GM10248 (cell line): ENCODE measurements around the gene HMGB3.
"Not testable (repeated sequence)": the region's sequence is repeated elsewhere in the genome, so short reads cannot be mapped to it uniquely, and the experiment has no call there.

ENCODE experiments used
- CTCF ChIA-PET: fragments of 300-600 bp; sonication (Branson Sonifier 250); formaldehyde crosslinking; extraction: SDS; loops from one replicate; lab custom pipeline; 2021; ENCODE audit warnings: antibody characterized with exemption; lab: Yijun Ruan, JAX
- POLR2A ChIA-PET: fragments of 350-650 bp; sonication (Branson Sonifier 250); formaldehyde crosslinking; extraction: SDS; loops from one replicate; lab custom pipeline; 2020; ENCODE audit warnings: antibody characterized with exemption; lab: Yijun Ruan, JAX
- DNase-seq: peaks from one replicate; pipeline ENCODE4 v3.0.0; 2012; ENCODE audit errors: extremely low spot score
- TF ChIP-seq, protein P1 (sequence below): IDR thresholded peaks from 2 replicates; pipeline ENCODE4 v1.5.1; 2012; ENCODE audit warnings: mild to moderate bottlenecking, low read depth; ENCODE audit errors: extremely low read depth, missing control alignments, control extremely low read depth

The HMGB3 gene

DNA sequence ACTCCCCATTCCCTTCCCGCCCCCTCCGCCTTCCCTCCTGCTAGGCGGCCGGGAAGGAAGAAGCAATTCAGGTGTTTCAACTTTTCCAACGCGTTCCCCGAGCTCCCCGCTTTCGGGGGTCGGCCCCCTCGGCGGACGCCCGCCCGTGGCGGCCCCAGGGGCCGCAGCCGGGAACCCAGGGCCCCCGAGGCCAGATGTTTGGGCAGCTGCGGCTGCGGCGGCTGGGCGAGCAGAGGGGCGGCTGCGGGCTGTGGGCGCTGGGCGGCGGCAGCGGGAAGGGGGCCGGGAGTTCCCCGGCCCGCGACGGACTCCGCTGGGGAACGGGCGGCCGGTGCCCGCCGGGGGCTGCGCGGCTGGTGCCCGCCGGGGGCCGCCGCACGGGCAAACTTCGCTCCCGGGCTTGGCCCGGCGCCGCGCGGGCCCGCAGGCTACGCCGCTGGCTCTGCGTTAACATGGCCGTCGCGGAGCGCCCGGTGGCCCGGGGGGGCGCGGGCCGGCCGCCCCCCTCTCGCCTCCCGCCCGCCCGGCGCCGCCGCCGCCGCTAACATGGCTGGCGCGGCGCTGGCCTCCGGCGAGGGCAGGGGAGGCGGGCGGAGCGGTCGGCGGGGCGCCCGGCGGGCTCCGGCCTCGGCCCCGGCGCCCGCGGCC lies 510 bp downstream of the HMGB3 start:
- DNase-seq, result no peak
- CTCF ChIA-PET, result interaction anchor here (1.1 kb wide), 1 partner anchor 212 kb away, joined by 4 read pairs; no protein-coding TSS in a partner anchor
- POLR2A ChIA-PET, result no interaction called here
- TF ChIP-seq, protein P1, sequence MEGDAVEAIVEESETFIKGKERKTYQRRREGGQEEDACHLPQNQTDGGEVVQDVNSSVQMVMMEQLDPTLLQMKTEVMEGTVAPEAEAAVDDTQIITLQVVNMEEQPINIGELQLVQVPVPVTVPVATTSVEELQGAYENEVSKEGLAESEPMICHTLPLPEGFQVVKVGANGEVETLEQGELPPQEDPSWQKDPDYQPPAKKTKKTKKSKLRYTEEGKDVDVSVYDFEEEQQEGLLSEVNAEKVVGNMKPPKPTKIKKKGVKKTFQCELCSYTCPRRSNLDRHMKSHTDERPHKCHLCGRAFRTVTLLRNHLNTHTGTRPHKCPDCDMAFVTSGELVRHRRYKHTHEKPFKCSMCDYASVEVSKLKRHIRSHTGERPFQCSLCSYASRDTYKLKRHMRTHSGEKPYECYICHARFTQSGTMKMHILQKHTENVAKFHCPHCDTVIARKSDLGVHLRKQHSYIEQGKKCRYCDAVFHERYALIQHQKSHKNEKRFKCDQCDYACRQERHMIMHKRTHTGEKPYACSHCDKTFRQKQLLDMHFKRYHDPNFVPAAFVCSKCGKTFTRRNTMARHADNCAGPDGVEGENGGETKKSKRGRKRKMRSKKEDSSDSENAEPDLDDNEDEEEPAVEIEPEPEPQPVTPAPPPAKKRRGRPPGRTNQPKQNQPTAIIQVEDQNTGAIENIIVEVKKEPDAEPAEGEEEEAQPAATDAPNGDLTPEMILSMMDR, result no peak

DNA sequence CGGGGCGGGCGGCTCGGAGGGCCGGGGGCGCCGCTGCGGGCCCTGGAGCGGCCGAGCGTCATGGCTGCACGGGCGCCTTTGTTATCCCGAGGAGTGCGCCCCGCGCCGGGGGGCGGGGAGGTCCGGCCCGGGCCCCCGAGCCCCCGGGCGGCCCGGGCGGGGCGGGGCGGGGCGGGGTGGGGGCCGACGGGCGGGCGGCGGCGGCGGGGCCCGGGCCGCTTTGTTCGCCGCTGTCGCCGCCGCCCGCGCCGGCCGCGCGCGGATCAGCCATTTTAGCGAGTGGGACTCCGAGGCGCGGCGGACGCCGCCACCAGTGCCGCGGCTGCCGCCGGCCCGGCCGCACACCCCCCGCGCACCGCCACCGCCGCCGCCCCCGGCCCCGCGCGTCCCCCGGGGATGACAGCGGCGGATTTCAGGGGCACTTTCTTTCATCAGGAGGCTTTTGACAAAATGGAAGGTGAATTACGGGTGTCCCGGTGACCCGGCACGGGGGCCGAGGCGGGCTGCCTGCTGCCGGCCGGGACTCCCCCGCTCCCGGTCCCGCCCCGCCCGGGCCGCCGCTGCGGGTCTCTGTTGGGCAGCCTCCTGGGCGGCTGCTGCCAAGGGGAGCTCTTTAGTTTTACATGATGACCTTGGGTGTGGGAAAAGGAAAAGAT lies 1.2 kb downstream of the HMGB3 start:
- DNase-seq, result no peak
- POLR2A ChIA-PET, result no interaction called here
- TF ChIP-seq, protein P1, result no peak
- CTCF ChIA-PET, result no interaction called here

DNA sequence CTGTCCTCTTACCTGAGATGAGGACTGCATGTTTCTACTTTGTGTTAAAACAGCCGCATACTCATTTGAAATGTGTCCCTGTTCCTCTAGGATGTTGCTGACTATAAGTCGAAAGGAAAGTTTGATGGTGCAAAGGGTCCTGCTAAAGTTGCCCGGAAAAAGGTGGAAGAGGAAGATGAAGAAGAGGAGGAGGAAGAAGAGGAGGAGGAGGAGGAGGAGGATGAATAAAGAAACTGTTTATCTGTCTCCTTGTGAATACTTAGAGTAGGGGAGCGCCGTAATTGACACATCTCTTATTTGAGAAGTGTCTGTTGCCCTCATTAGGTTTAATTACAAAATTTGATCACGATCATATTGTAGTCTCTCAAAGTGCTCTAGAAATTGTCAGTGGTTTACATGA lies 4.6 kb downstream of the HMGB3 start:
- CTCF ChIA-PET, DNase-seq, POLR2A ChIA-PET: not testable (repeated sequence)

DNA sequence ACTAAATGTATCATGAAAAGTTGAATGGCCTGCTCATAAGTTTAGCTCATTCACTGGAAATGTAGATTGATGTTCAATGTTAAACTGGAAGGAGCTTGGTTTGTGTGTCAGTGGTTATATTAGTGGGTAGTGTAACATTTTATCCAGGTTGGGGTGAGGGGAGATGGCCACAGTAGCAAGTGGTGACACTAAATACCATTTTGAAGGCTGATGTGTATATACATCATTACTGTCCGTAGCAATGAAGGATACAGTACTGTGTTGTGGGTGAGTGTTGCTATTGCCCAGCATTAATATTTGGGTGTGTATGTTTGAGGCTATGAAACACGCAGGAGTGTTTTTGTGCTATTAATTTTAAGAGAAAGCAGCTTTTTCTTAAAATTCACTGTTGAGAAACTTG lies 6.3 kb downstream of the HMGB3 start:
- POLR2A ChIA-PET, result no interaction called here
- TF ChIP-seq, protein P1, result no peak
- CTCF ChIA-PET, result interaction anchor here (0.7 to 1.2 kb wide), 2 partner anchors 8 to 217 kb away, joined by 3 read pairs; no protein-coding TSS in a partner anchor
- DNase-seq, result no peak

DNA sequence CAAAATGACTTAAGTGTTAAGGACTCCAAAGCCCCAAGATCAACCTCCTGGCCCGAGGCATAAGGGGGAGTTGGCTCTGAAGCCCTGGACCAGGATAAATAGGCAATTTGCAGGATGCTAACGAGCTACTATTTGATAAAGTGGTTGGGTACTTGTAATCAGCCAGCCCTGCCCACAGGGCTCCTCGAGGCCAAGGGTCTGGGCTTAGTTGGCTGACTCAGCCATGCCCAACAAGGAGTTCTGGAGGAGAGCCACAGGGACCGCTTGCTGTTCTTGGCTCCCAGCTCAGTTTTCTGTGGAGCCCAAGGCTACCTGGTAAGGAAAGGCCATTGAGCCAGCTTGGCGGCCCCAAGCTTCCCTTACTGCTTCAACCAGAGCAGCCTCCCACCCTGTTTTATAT lies 7.8 kb downstream of the HMGB3 start:
- POLR2A ChIA-PET, result no interaction called here
- TF ChIP-seq, protein P1, result no peak
- DNase-seq, result no peak
- CTCF ChIA-PET, result no interaction called here

DNA sequence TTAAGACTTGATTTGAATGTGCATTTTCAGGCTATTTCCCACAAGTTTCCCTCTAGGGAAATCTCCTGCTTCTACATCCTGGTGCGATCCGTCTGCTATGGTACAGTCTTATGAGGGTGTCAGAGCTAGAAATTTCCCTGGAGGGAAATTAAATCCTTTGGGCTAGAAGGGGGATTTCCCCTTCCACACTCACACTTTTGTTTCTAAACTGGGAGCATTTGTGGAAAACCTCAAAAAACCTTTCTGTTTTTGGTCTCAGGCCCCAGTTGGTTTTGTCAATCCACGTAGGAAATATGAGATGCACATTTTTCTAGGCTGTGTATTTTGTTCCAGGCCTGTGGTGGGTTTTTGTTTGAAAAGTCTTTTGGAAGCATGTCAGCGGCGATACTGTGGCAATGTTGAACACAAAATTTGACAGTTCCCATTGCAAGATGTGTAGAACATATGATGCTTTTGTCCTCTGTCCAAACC lies 17.8 kb downstream of the HMGB3 start:
- CTCF ChIA-PET, result no interaction called here
- no peak for DNase-seq

More for the DNA sequence above, 17.8 kb downstream of the HMGB3 start:
- POLR2A ChIA-PET, result no interaction called here
- TF ChIP-seq, protein P1, result no peak
